ENCODE results near the gene RBM10. TPM values are rescaled to one million over a fixed set of nuclear protein-coding genes. Genes with fewer than 3 reads are reported as not detected.

Gene RBM10
- total RNA-seq, 1 experiment from 2014 or later = 55.8 TPM

DNA sequence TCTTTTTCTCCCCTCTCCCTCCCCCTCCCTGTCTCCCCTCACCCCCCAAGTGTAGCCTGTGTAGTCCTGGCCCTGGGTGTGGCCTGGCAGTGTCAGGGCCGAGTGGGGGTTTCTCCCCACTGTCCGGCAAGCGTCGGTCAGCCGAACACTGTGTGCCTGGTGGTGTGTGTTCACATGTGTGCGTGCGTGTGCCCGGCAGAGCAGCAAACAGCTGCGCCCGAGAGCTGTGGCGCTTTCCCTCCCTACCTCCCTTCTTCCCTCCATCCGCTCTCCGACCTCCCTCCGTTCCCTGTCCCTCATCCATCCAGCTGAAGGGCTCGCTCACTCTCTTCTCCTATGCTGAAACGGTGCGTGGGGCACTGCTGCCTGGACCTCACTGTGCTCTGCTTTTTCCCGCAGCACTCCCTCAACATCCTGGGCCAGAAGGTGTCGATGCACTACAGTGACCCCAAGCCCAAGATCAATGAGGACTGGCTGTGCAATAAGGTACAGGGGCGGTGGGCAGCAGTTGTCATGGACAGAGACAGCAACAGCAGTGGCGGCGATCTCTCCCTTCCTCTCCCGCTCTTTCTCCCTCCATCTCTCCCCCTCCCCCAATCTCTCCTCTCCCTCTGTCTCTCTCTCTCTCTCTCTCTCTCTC lies 31.2 kb downstream of the RBM10 start:
- Histone ChIP-seq H3K56ac (ENCODE audit: insufficient read length, low read depth, low read length) (no peak overlapping the region), H3K4me1 (ENCODE audit: insufficient read depth, low read length) (no peaks in the 10 kb centered on the region), H4K91ac (ENCODE audit: insufficient read length, low read depth, low read length) (no peak overlapping the region), H3K23ac (ENCODE audit: insufficient read length, low read depth, low read length) (no peak overlapping the region), H3K27ac (ENCODE audit: insufficient read length, low read depth, low read length) (no peak overlapping the region), H3K14ac (ENCODE audit: insufficient read depth, low read length) (no peak overlapping the region), H3K9me3 (ENCODE audit: control insufficient read depth, low read depth, low read length) (no peaks in the 10 kb centered on the region), H3K4ac (ENCODE audit: low read depth, low read length) (no peak overlapping the region), H3K9ac (ENCODE audit: extremely low read depth, insufficient read length, low read length) (no peak overlapping the region), H2AK5ac (ENCODE audit: insufficient read length, low read length) (no peak overlapping the region), H4K20me1 (ENCODE audit: control insufficient read depth, insufficient read depth, insufficient read length) (no peaks in the 10 kb centered on the region), H2BK12ac (ENCODE audit: insufficient read length, low read depth, low read length) (no peak overlapping the region), H3T11ph (ENCODE audit: low read length) (no peak overlapping the region), H2BK5ac (ENCODE audit: insufficient read length, low read length) (no peak overlapping the region), H3K79me2 (ENCODE audit: insufficient read depth, low read length) (no peaks in the 10 kb centered on the region), H3K79me1 (ENCODE audit: insufficient read depth, low read depth, low read length, poor library complexity, severe bottlenecking) (no peaks in the 10 kb centered on the region), H3K18ac (ENCODE audit: insufficient read length, low read depth, low read length) (no peak overlapping the region), H4K5ac (ENCODE audit: insufficient read length, low read depth, low read length) (no peak overlapping the region), H4K8ac (replicated peaks; ENCODE audit: insufficient read length, low read depth, low read length) (no peak overlapping the region), H2BK120ac (ENCODE audit: low read depth, low read length, poor library complexity, severe bottlenecking) (no peak overlapping the region), H3K23me2 (ENCODE audit: insufficient read length, low read depth, low read length, poor library complexity, severe bottlenecking) (no peaks in the 10 kb centered on the region), H2BK20ac (ENCODE audit: low read depth, low read length, poor library complexity, severe bottlenecking) (no peak overlapping the region), H2AFZ (ENCODE audit: low read length) (no peak overlapping the region), H3K27me3 (ENCODE audit: insufficient read depth, low read length) (no peaks in the 10 kb centered on the region; the same call in 1 of the 2 replicates), H2BK15ac (ENCODE audit: low read depth, low read length) (no peak overlapping the region), H3K4me2 (ENCODE audit: insufficient read depth, insufficient read length, low read length) (peak overlapping the region; percentile 22)
- Mint-ChIP-seq H3K27me3 (ENCODE audit: low read depth) (no peaks in the 10 kb centered on the region; the same call in 1 of the 2 replicates), H3K27ac (no peak overlapping the region; a peak in 1 of 7 replicates), H3K9me3 (peaks cover 64 to 85% of the 10 kb centered on the region in 2 experiments), H3K4me3 (no peak overlapping the region), H3K36me3 (ENCODE audit: insufficient read depth in 1 of 3, low read depth in 3 of 3) (peaks cover 46 to 82% (median 81%) of the 10 kb centered on the region in 3 experiments), H3K4me1 (no peaks in the 10 kb centered on the region)
- DNase-seq = no peak
- WGBS (ENCODE audit: extremely low coverage, insufficient read length, low lambda C conversion rate) = no CpG with 5 or more reads among the region's 23 CpGs
- TF ChIP-seq, protein P1, sequence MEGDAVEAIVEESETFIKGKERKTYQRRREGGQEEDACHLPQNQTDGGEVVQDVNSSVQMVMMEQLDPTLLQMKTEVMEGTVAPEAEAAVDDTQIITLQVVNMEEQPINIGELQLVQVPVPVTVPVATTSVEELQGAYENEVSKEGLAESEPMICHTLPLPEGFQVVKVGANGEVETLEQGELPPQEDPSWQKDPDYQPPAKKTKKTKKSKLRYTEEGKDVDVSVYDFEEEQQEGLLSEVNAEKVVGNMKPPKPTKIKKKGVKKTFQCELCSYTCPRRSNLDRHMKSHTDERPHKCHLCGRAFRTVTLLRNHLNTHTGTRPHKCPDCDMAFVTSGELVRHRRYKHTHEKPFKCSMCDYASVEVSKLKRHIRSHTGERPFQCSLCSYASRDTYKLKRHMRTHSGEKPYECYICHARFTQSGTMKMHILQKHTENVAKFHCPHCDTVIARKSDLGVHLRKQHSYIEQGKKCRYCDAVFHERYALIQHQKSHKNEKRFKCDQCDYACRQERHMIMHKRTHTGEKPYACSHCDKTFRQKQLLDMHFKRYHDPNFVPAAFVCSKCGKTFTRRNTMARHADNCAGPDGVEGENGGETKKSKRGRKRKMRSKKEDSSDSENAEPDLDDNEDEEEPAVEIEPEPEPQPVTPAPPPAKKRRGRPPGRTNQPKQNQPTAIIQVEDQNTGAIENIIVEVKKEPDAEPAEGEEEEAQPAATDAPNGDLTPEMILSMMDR (conservative IDR thresholded peaks at IDR 0.05) = no peak
